ENCODE data around the gene CACNA1B.

DNA sequence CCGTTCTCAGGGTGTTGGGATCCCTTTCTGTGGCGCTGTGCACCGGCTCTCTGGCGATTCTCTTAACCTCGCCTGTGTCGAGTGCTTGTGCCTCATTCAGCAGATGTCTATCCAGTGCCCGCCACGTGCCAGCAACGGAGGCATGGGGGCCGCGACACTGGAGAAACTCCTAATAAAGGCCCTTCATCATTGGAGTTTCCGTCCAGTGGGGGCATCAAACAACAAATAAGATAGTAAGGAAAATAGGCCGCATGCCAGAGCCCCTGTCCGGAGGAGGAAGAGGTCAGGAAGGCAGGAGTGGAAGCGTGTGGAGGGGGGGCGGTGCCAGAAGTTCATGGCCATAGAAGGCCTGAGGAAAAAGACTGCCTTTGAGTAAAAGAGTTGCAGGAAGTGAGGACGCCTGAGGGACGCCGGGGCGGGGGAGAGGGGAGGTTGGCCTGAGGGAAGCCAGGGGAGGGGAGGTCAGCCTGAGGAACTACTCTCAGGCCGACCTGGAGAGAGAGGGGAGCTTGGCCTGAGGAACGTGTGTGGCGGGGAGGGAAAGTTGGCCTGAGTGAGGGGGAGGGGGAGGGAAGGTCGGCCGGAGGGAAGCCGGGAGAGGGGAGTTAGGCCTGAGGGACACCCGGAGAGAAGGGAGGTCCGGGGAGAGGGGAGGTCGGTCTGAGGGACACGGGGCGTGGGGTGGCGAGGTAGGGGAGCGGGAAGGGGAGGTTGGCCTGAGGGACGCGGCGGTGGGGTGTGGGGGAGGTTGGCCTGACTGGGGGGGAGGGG is 82.2 kb downstream of the CACNA1B start:
- TF ChIP-seq MCM3 (IDR thresholded peaks at IDR 0.05) (no peak), ARID4B (CRISPR knock-in tag; IDR thresholded peaks at IDR 0.05) (no peak), EZH2 (IDR thresholded peaks at IDR 0.05; ENCODE audit: borderline replicate concordance, low read depth, low read length) (no peak), YY1 (IDR thresholded peaks at IDR 0.05; ENCODE audit: borderline replicate concordance in 1 of 3, control insufficient read depth in 1 of 3, extremely low read depth in 1 of 3, insufficient read depth in 3 of 3, insufficient read length in 1 of 3, insufficient replicate concordance in 2 of 3, low read depth in 1 of 3, low read length in 2 of 3) (no peak), CREM (IDR thresholded peaks at IDR 0.05; ENCODE audit: low read depth) (no peak), TEAD4 (IDR thresholded peaks at IDR 0.05; ENCODE audit: low read length) (no peak), TEAD4 (CRISPR knock-in tag; IDR thresholded peaks at IDR 0.05; ENCODE audit: borderline replicate concordance) (no peak), ZNF23 (CRISPR knock-in tag; IDR thresholded peaks at IDR 0.05) (no peak), GTF3C2 (IDR thresholded peaks at IDR 0.05; ENCODE audit: borderline replicate concordance, extremely low read depth, insufficient read length) (no peak), TAF15 (IDR thresholded peaks at IDR 0.05; ENCODE audit: low read depth, low read length) (no peak), IRF1 (CRISPR knock-in tag; IDR thresholded peaks at IDR 0.05; ENCODE audit: borderline replicate concordance) (no peak), HES1 (IDR thresholded peaks at IDR 0.05; ENCODE audit: low read depth) (no peak)
- TF ChIP-seq, protein P1, sequence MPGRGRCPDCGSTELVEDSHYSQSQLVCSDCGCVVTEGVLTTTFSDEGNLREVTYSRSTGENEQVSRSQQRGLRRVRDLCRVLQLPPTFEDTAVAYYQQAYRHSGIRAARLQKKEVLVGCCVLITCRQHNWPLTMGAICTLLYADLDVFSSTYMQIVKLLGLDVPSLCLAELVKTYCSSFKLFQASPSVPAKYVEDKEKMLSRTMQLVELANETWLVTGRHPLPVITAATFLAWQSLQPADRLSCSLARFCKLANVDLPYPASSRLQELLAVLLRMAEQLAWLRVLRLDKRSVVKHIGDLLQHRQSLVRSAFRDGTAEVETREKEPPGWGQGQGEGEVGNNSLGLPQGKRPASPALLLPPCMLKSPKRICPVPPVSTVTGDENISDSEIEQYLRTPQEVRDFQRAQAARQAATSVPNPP (IDR thresholded peaks at IDR 0.05; ENCODE audit: borderline replicate concordance, insufficient read depth, insufficient read length): no peak
- TF ChIP-seq, protein P2, sequence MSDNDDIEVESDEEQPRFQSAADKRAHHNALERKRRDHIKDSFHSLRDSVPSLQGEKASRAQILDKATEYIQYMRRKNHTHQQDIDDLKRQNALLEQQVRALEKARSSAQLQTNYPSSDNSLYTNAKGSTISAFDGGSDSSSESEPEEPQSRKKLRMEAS (CRISPR knock-in tag; IDR thresholded peaks at IDR 0.05): no peak
